GM23248 (cell line): ENCODE measurements around the gene ZC3H18.

Experiments
- EZH2 ChIP-seq: fragments of 200-600 bp; sonication (generic); IDR thresholded peaks from 2 replicates; pipeline ENCODE4 v1.6.1; 2018; ENCODE audit warnings: antibody characterized with exemption, mild to moderate bottlenecking; ENCODE audit not compliant: insufficient read depth, poor library complexity, severe bottlenecking
- EZH2phosphoT487 ChIP-seq: fragments of 200-600 bp; sonication (generic); IDR thresholded peaks from 2 replicates; pipeline ENCODE4 v1.6.1; 2018; ENCODE audit warnings: antibody characterized with exemption, moderate library complexity, mild to moderate bottlenecking, low read depth; ENCODE audit not compliant: insufficient read depth

DNA sequence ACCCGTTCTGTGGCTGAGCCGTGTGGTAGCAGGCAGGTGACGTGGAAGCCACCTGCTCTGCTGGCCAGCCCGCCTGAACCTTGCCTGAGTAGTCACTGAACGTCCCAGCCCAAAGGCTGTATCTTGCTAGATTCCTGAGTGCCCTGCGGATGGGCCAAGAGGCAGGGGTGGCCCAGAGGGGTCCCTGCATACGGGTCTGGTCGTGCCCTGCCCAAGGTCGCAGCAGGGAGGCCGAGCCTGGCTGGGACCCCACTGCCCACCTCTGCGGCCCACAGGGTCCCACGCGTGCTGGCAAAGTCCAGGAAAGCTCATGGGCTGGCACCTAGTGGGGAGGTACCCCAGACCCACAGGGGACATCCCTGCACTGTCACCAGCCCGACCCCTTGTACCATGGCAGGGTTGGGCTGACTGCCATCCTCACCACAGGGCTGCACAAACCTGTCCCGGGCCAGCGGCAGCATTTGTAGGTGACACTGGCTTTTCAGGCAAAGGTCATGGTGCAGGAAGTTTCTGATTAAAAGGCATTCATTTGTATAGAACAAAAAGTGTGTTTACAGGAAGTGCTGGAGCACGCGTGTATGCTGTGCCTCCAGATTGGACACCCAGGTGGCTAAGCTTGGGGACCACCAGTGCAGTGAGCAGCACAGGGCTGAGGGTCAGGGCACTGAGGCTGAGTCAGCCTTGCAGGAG lies 45.1 kb upstream of the ZC3H18 start:
- TF ChIP-seq EZH2 (no peak), EZH2phosphoT487 (no peak)
